ENCODE results near the gene CD2.
"Not testable (repeated sequence)": the region's sequence is repeated elsewhere in the genome, so short reads cannot be mapped to it uniquely, and the experiment has no call there.

Gene CD2

GRCh38 chr1:116732726-116733125, 21.5 kb upstream of the CD2 start:
- DNase-seq, result no peak

- DNase-seq, result no peak
Observed at GRCh38 chr1:116733476-116734365, 20.5 kb upstream of the CD2 start.

- DNase-seq, result peak; percentile 53
Observed at GRCh38 chr1:116735246-116735645, 19.0 kb upstream of the CD2 start.

- DNase-seq, result peak; percentile 90
Observed at GRCh38 chr1:116737020-116737854, 17.0 kb upstream of the CD2 start.

GRCh38 chr1:116737855-116738321, 16.3 kb upstream of the CD2 start:
- peak; percentile 81 for DNase-seq

GRCh38 chr1:116738673-116739370, 15.4 kb upstream of the CD2 start:
- peak; percentile 87 for DNase-seq

- peak; percentile 54 for DNase-seq
Observed at GRCh38 chr1:116739371-116740012, 14.7 kb upstream of the CD2 start.

GRCh38 chr1:116740296-116740695, 13.9 kb upstream of the CD2 start:
- DNase-seq, result no peak

- no peak for DNase-seq
Observed at GRCh38 chr1:116740746-116741145, 13.5 kb upstream of the CD2 start.

GRCh38 chr1:116741836-116742565, 12.2 kb upstream of the CD2 start:
- peak; percentile 55 for DNase-seq

- no peak for DNase-seq
Observed at GRCh38 chr1:116743535-116743934, 10.7 kb upstream of the CD2 start.

- DNase-seq, result no peak
Observed at GRCh38 chr1:116748272-116748671, 6.0 kb upstream of the CD2 start.

GRCh38 chr1:116751146-116751545, 3.1 kb upstream of the CD2 start:
- no peak for DNase-seq

GRCh38 chr1:116751621-116752020, 2.6 kb upstream of the CD2 start:
- DNase-seq, result no peak

- no peak for DNase-seq
Observed at GRCh38 chr1:116753312-116753711, 918 bp upstream of the CD2 start.

- no peak for DNase-seq
Observed at GRCh38 chr1:116755066-116755465, 836 bp downstream of the CD2 start.

- DNase-seq, result no peak
Observed at GRCh38 chr1:116755681-116756080, 1.5 kb downstream of the CD2 start.

- peak; percentile 73 for DNase-seq
Observed at GRCh38 chr1:116756092-116756491, 1.9 kb downstream of the CD2 start.

- not testable (repeated sequence) for DNase-seq
Observed at GRCh38 chr1:116758456-116758815, 4.2 kb downstream of the CD2 start.

GRCh38 chr1:116759636-116760035, 5.4 kb downstream of the CD2 start:
- no peak for DNase-seq

GRCh38 chr1:116760487-116760886, 6.3 kb downstream of the CD2 start:
- no peak for DNase-seq

Data from activated effector memory CD4-positive, alpha-beta T cell treated with anti-CD3 and anti-CD28 coated beads, Interleukin-2, amount 50 U/mL, for 16 hours (primary cell).